Endodermal cell (in vitro differentiated cells): ENCODE results near the gene TACC3. TPM values are rescaled to one million over a fixed set of nuclear protein-coding genes. Genes with fewer than 3 reads are reported as not detected.

Source experiments
- DNase-seq: peaks from one replicate; pipeline ENCODE4 v3.0.0-alpha.2; 2017
- H3K27ac ChIP-seq: 2 replicates; pipeline ENCODE4 v1.5.1; 2013; ENCODE audit warnings: mild to moderate bottlenecking, low read depth, low read length, moderate library complexity
- H3K27me3 ChIP-seq: 2 replicates; pipeline ENCODE4 v1.6.1; 2013; ENCODE audit warnings: mild to moderate bottlenecking, low read length, moderate library complexity; ENCODE audit not compliant: insufficient read depth, control insufficient read depth, poor library complexity, severe bottlenecking
- H3K36me3 ChIP-seq: 2 replicates; pipeline ENCODE4 v1.7.0; 2013; ENCODE audit warnings: mild to moderate bottlenecking, low read length, moderate library complexity; ENCODE audit not compliant: control insufficient read depth, insufficient read depth
- H3K4me1 ChIP-seq: one replicate; pipeline ENCODE4 v1.7.0; 2013; ENCODE audit warnings: low read length; ENCODE audit not compliant: control insufficient read depth, insufficient read depth
- H3K4me3 ChIP-seq: 2 replicates; pipeline ENCODE4 v1.5.1; 2013; ENCODE audit warnings: mild to moderate bottlenecking, low read length, moderate library complexity
- H3K9ac ChIP-seq: 2 replicates; pipeline ENCODE4 v1.6.1; 2013; ENCODE audit warnings: mild to moderate bottlenecking, low read length, moderate library complexity; ENCODE audit not compliant: poor library complexity, severe bottlenecking; ENCODE audit errors: extremely low read depth
- H3K9me3 ChIP-seq: 2 replicates; pipeline ENCODE4 v1.6.1; 2013; ENCODE audit warnings: mild to moderate bottlenecking, low read length, moderate library complexity; ENCODE audit not compliant: control insufficient read depth
- H3K27ac Mint-ChIP-seq: 2 replicates; pipeline ENCODE4 v1.8.0; 2020; ENCODE audit warnings: mixed read lengths
- H3K27me3 Mint-ChIP-seq: 2 replicates; pipeline ENCODE4 v1.8.0; 2021; ENCODE audit warnings: mild to moderate bottlenecking, mixed read lengths; ENCODE audit not compliant: insufficient read depth
- H3K36me3 Mint-ChIP-seq: 2 replicates; pipeline ENCODE4 v1.8.0; 2020; ENCODE audit warnings: low read depth, mixed read lengths
- H3K4me1 Mint-ChIP-seq: 2 replicates; pipeline ENCODE4 v1.8.0; 2020; ENCODE audit warnings: mixed read lengths
- H3K4me3 Mint-ChIP-seq: 2 replicates; pipeline ENCODE4 v1.8.0; 2020; ENCODE audit warnings: mild to moderate bottlenecking, moderate library complexity, mixed read lengths
- H3K9me3 Mint-ChIP-seq: 2 replicates; pipeline ENCODE4 v1.8.0; 2020; ENCODE audit warnings: mild to moderate bottlenecking, mixed read lengths
- WGBS, 2 experiments: methylation state at CpG; one replicate each; pipeline versions ENCODE4 v1.1.5 to v1.1.7; 2013; ENCODE audit warnings: missing lambda C conversion rate in 2 of 2, mixed read lengths in 1 of 2; ENCODE audit not compliant: insufficient coverage in 1 of 2, insufficient read length in 1 of 2; 5-methylcytosine and 5-hydroxymethylcytosine counted together
- total RNA-seq, 2 donors: library from RNA; stranded (reverse); fragmentation: NEBNext Ultra II Directional in 1 of 2; extraction: Animal tissue kit (Norgen Biotek cat#: 25700) in 1 of 2; gene quantifications; 2 replicates in 1 of 2; 3 replicates in 1 of 2; pipeline ENCODE4 v1.2.1, GENCODE V29; 2021
- TF ChIP-seq, protein P1 (sequence below): fragments of 200-600 bp; sonication (generic); conservative IDR thresholded peaks from 2 replicates; pipeline ENCODE4 v1.5.0; 2021; ENCODE audit warnings: antibody characterized with exemption, mild to moderate bottlenecking

Gene TACC3
- total RNA-seq, 2 donors from 2014 or later, result 113 to 182 TPM

DNA sequence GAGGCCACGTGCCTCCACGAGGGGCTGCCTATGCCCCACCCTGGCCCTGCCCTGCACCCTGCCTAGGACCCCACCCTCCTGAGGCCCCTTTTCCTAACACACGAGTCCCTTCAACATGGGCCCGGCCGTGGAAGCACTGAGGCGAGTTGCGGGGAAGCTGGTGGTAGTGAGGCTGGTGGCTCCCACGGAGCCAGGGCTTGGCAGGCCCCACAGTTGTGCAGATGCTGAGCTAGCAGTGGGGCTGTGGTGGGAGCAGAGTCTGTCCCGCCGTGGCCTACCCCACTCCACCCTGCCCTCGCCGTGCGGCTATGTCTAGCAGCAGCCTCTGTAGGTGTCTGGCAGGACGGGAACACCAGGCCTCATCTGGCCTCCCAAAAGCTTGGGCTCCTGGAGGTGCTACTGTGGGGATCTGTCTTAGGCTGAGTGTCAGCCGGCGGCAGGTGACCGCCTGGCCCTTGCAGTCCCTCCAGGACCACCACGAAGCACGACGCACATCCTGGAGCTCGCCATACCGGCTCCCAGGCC lies 18.8 kb downstream of the TACC3 start:
- Mint-ChIP-seq H3K4me1 (no peaks in the 10 kb centered on the region), H3K27ac (no peak overlapping the region), H3K36me3 (peaks cover 75% of the 10 kb centered on the region), H3K27me3 (no peaks in the 10 kb centered on the region), H3K4me3 (no peak overlapping the region), H3K9me3 (peaks cover 22% of the 10 kb centered on the region)
- Histone ChIP-seq H3K4me1 (no peaks in the 10 kb centered on the region), H3K9me3 (peaks cover 37% of the 10 kb centered on the region), H3K4me3 (no peak overlapping the region), H3K27ac (no peak overlapping the region), H3K9ac (no peak overlapping the region), H3K27me3 (no peaks in the 10 kb centered on the region), H3K36me3 (peaks cover 73% of the 10 kb centered on the region)
- TF ChIP-seq, protein P1, sequence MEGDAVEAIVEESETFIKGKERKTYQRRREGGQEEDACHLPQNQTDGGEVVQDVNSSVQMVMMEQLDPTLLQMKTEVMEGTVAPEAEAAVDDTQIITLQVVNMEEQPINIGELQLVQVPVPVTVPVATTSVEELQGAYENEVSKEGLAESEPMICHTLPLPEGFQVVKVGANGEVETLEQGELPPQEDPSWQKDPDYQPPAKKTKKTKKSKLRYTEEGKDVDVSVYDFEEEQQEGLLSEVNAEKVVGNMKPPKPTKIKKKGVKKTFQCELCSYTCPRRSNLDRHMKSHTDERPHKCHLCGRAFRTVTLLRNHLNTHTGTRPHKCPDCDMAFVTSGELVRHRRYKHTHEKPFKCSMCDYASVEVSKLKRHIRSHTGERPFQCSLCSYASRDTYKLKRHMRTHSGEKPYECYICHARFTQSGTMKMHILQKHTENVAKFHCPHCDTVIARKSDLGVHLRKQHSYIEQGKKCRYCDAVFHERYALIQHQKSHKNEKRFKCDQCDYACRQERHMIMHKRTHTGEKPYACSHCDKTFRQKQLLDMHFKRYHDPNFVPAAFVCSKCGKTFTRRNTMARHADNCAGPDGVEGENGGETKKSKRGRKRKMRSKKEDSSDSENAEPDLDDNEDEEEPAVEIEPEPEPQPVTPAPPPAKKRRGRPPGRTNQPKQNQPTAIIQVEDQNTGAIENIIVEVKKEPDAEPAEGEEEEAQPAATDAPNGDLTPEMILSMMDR, result no peak
- WGBS, 2 experiments, result 93 to 95% methylated on average over 8 to 22 of the region's 22 CpGs
- DNase-seq, result no peak

DNA sequence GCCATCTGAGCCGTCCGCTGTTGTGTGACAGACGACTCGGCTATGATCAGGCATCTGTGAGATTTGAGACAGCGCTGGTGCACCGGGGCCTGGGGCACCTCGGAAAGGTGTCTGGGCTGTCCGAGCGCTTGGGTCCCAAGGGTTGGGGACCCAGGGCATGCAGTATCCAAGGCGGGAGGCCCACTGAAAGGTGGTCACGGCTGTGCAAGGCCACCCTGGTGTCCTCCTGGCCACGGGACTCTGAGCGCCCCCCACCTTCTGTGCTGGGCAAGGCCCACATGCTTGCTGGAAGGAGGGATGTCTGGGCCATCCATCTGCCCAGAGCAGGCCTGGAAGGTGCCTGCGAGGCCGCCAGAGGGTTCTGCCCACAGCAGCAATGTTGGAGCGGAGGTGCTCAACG lies 19.9 kb downstream of the TACC3 start:
- Histone ChIP-seq H3K36me3 (peaks cover 64% of the 10 kb centered on the region), H3K9ac (no peak overlapping the region), H3K27ac (no peak overlapping the region), H3K4me3 (no peak overlapping the region), H3K27me3 (no peaks in the 10 kb centered on the region), H3K9me3 (peaks cover 28% of the 10 kb centered on the region), H3K4me1 (no peaks in the 10 kb centered on the region)
- no peak overlapping the region for H3K27ac Mint-ChIP-seq
- H3K27me3 Mint-ChIP-seq, result no peaks in the 10 kb centered on the region
- H3K36me3 Mint-ChIP-seq, result peaks cover 68% of the 10 kb centered on the region
- WGBS, 2 experiments, result 90 to 98% methylated on average over 9 to 17 of the region's 17 CpGs
- DNase-seq, result no peak
- no peak overlapping the region for H3K4me3 Mint-ChIP-seq
- H3K9me3 Mint-ChIP-seq, result peaks cover 22% of the 10 kb centered on the region
- TF ChIP-seq, protein P1, result no peak
- no peaks in the 10 kb centered on the region for H3K4me1 Mint-ChIP-seq

DNA sequence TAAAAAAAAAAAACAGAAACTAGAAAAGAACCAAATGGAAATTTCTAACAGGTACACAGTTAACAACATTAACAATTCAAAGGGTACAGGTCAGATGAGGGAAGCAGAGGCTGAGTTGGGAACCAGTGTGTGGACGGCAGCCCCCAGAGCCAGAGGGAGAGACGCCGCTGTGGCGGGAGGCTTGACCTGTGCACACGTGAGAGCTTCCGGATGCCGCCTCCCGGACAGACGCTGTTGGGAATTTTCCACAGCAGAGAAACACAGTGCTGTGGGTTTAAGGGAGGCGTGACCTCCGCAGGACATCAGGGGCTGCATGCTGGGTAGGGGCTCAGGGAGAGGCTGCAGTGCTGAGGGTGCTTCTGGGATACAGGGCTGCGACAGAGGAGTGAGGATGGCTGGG lies 22.2 kb downstream of the TACC3 start:
- TF ChIP-seq, protein P1, result no peak
- Histone ChIP-seq H3K36me3 (peaks cover 41% of the 10 kb centered on the region), H3K4me3 (no peak overlapping the region), H3K9ac (no peak overlapping the region), H3K4me1 (no peaks in the 10 kb centered on the region), H3K27ac (no peak overlapping the region), H3K27me3 (no peaks in the 10 kb centered on the region), H3K9me3 (peaks cover 5% of the 10 kb centered on the region)
- no peak for DNase-seq
- Mint-ChIP-seq H3K4me3 (no peak overlapping the region), H3K4me1 (no peaks in the 10 kb centered on the region), H3K9me3 (peaks cover 4% of the 10 kb centered on the region), H3K36me3 (peaks cover 45% of the 10 kb centered on the region), H3K27ac (no peak overlapping the region), H3K27me3 (no peaks in the 10 kb centered on the region)
- 89 to 97% methylated on average over 7 to 12 of the region's 12 CpGs for WGBS, 2 experiments
